Skeletal muscle tissue (tissue), 4 donors: ENCODE data around the gene GJA9. TPM values are rescaled to one million over a fixed set of nuclear protein-coding genes. Genes with fewer than 3 reads are reported as not detected.

Source experiments
- H3K27ac ChIP-seq: one replicate; pipeline ENCODE4 v1.7.0; 2013; ENCODE audit warnings: mild to moderate bottlenecking, low read depth, low read length, inconsistent platforms
- H3K27me3 ChIP-seq, 3 donors: one replicate each; pipeline ENCODE4 v1.7.0; 2013; ENCODE audit warnings: low read length in 3 of 3; ENCODE audit not compliant: control insufficient read depth in 3 of 3, insufficient read depth in 3 of 3
- H3K36me3 ChIP-seq, 3 donors: one replicate each; pipeline ENCODE4 v1.7.0; 2013; ENCODE audit warnings: low read length in 3 of 3; ENCODE audit not compliant: control insufficient read depth in 3 of 3, insufficient read depth in 3 of 3
- H3K4me1 ChIP-seq, 3 donors: one replicate each; pipeline ENCODE4 v1.7.0; 2013; ENCODE audit warnings: low read length in 3 of 3, mild to moderate bottlenecking in 3 of 3; ENCODE audit not compliant: control insufficient read depth in 3 of 3, insufficient read depth in 3 of 3
- H3K4me3 ChIP-seq, 3 donors: one replicate each; pipeline ENCODE4 v1.7.0; 2013; ENCODE audit warnings: low read length in 3 of 3
- H3K9ac ChIP-seq, 3 donors: one replicate each; pipeline ENCODE4 v1.7.0; 2013; ENCODE audit warnings: low read length in 3 of 3, mild to moderate bottlenecking in 3 of 3, moderate library complexity in 2 of 3, low read depth in 1 of 3
- H3K9me3 ChIP-seq, 3 donors: one replicate each; pipeline ENCODE4 v1.7.0; 2013; ENCODE audit warnings: low read length in 3 of 3; ENCODE audit not compliant: control insufficient read depth in 3 of 3
- total RNA-seq: library from RNA; depleted of rRNA; stranded (reverse); fragments of >200 nt; gene quantifications from one replicate; pipeline ENCODE4 v1.2.3, GENCODE V29; 2014
- donor health status: Osteomylitis.

The GJA9 gene
- total RNA-seq, 1 donor from 2014 or later = not detected

DNA sequence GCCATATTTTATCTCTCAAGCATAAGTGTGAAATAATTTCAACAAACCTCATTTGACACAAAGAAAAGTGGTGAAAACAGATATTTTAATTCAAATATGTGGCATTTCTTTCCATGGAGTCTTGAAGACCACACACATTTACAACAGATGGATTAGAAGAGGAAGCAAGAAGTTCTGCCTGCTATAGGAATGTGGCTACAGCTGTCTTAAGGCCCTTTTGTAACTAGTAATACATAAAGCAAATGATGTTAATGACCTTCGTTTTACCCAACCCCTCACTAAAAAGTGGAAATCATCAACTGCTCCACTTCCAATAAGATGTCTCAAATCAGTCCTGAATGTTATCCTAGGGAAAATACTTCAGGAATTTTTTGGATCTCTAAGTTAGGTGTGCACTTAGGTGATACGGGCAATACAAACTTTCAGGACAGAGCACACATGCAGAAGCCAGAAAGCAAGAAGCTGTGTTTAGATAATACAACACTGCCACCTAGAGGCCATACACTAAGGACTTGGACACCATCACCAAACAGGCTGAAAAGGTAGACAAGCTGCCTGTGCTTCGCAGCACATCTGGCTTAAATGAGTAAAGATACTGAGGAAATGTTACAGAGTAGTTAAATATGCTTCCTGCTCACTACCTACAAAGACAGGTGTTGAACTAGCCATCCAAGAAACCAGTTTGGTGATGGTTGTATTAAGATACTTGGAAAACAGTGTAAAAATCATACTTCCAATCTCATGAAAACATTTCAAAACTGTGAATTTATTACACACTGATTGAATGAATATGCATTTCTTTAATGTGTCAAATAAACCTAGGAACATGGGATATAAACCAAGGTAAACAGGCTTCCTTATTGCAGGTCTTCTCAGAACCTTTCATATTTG lies 46.2 kb downstream of the GJA9 start:
- Histone ChIP-seq H3K27ac (no peak overlapping the region), H3K27me3 (peaks cover 0 to 5% (median 0%) of the 10 kb centered on the region in 3 donors), H3K4me1 (no peaks in the 10 kb centered on the region), H3K4me3 (no peak overlapping the region), H3K9ac (no peak overlapping the region), H3K9me3 (no peaks in the 10 kb centered on the region), H3K36me3 (peaks cover 15 to 26% (median 17%) of the 10 kb centered on the region in 3 donors)

DNA sequence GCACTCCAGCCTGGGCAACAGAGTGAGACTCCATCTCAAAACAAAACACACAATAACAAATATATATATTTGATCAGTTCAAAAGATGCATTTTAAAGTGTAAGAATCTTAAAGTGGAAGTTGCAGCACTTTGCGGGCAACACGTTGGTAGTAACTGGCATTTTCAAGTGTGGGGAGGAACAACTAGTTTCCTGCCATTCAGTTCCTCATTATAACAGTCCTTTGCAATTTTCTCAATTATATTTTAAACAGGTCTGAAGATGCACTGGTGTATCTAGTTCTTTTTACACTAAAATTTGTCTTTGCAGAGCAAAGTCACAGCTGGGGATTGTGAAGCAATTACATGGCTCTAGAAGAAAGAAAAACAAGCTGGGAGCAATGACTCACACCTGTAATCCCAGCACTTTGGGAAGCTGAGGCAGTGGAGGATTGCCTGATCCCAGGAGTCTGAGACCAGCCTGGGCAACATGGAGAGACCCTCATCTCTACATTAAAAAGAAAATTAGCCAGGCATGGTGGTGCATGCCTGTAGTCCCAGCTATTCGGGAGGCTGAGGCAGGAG lies 47.1 kb downstream of the GJA9 start:
- H3K4me1 ChIP-seq = no peaks in the 10 kb centered on the region
- peaks cover 0 to 5% (median 0%) of the 10 kb centered on the region in 3 donors for H3K27me3 ChIP-seq
- H3K27ac ChIP-seq = no peak overlapping the region
- no peak overlapping the region for H3K9ac ChIP-seq
- no peak overlapping the region for H3K4me3 ChIP-seq
- H3K9me3 ChIP-seq = no peaks in the 10 kb centered on the region
- peaks cover 12 to 22% (median 13%) of the 10 kb centered on the region in 3 donors for H3K36me3 ChIP-seq

DNA sequence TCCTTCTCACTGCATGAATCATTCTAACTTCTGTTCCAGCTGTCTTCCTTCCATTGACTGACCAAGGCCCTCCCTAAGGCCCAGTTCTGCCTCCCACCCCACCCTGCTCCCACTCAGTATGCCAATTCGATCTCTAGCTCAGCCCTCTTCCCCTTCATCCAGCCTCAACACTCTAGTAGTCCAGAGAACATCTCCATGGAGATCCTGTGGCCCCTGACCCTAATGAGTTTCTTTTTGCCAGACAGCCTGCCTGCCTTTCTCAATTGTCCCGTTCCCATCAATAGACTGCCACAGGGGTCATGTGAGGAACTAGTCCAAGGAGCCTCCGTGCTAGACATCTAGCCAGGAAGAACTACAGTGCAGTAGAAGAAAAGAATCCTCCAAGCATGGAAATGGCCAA lies 48.2 kb downstream of the GJA9 start:
- no peak overlapping the region for H3K4me3 ChIP-seq
- H3K4me1 ChIP-seq = no peaks in the 10 kb centered on the region
- no peak overlapping the region for H3K27ac ChIP-seq
- peaks cover 0 to 5% (median 4%) of the 10 kb centered on the region in 3 donors for H3K27me3 ChIP-seq
- no peak overlapping the region for H3K9ac ChIP-seq
- H3K36me3 ChIP-seq = peaks cover under 1 to 11% (median 3%) of the 10 kb centered on the region in 3 donors
- H3K9me3 ChIP-seq = no peaks in the 10 kb centered on the region

DNA sequence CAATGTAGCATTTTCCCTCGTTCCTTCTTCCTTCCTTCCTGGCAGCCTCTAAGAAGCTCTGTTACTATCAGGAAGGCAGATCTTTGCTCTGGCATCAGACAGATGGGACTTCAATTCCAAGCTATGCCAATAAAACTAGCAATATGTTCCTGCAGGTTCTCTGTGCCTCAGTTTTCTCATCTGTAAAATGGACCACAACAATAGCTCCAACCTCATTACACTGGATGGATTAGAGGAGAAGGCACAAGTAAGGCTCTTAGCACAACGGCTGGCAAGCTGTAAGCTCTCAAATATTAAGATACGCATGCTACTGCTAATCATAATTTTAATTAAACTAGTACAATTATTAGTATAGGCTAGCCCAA lies 49.0 kb downstream of the GJA9 start:
- Histone ChIP-seq H3K36me3 (peaks cover 0 to 4% (median 2%) of the 10 kb centered on the region in 3 donors), H3K4me3 (no peak overlapping the region), H3K27me3 (peaks cover 0 to 11% (median 7%) of the 10 kb centered on the region in 3 donors), H3K4me1 (no peaks in the 10 kb centered on the region), H3K9me3 (no peaks in the 10 kb centered on the region), H3K9ac (no peak overlapping the region), H3K27ac (no peak overlapping the region)

DNA sequence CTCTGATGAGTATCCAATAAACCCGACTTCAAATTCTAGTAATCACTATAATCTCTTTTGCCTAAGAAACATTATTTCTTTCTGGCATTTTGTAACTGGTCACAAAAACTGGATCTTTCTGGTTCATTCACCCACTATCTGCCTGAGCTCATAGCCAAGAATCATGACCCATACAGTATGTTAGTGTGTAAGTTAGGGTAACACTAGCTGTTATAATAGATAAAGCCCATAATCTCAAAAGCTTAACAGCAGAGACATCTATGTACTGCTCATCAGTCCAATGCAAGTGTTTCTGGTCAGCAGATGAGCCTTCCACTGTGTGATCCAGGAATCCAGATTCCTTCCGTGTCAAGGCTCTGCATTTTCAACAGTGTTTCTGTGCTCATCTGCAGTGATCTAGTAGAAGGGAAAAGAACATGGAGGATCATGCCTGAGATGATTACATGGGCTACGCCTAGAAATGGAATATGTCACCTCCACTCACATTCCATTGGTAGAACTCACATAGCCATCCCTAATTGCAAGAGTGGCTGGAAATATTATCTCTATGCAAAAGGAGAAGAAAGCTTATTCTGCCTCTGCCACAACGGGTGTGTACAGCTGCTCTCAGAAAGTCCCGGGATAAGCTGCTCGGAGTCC lies 49.5 kb downstream of the GJA9 start:
- Histone ChIP-seq H3K27me3 (peaks cover 0 to 12% (median 7%) of the 10 kb centered on the region in 3 donors), H3K4me3 (no peak overlapping the region), H3K36me3 (peaks cover 0 to under 1% (median 0%) of the 10 kb centered on the region in 3 donors), H3K9ac (no peak overlapping the region), H3K9me3 (no peaks in the 10 kb centered on the region), H3K27ac (no peak overlapping the region), H3K4me1 (no peaks in the 10 kb centered on the region)

DNA sequence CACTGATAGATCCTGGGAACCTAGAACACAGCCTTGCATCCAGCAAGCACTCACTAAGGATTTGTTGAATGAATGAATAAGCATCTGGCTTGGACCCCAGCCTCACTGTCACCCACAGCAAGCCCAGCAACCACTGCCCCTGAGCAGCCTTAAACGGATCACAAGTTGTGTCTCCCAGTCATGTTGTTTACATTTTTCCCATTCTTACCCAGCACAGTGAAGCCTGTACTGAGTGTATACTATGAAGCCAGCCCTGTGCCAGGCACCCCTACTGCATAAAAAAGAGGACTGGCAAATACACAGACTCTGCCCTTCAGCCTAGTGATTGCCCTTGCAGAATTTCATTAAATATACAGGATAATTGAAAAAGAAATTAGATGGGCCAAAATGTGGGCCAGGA lies 52.0 kb downstream of the GJA9 start:
- Histone ChIP-seq H3K9me3 (no peaks in the 10 kb centered on the region), H3K27ac (no peak overlapping the region), H3K9ac (no peak overlapping the region), H3K36me3 (no peaks in the 10 kb centered on the region), H3K27me3 (peaks cover 10 to 23% (median 13%) of the 10 kb centered on the region in 3 donors), H3K4me3 (no peak overlapping the region), H3K4me1 (no peaks in the 10 kb centered on the region)

DNA sequence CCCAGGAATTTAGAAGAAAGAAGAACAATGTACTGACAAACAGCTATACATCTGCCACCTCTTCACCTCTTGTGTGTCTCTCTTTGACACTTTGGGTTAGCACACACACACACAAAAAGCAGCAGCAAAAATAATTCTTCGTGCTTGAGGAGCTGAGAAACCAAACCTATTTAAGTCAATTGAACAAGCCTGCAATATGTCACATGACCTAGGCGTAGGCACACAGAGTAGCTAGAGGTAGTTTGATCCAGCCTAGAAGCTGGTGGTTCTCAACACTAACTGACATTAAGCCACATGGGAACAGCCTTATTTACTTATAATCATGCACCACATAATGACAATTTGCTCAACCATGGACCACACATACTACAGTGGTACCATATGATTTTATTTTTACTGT lies 54.1 kb downstream of the GJA9 start:
- Histone ChIP-seq H3K27me3 (peaks cover 10 to 25% (median 17%) of the 10 kb centered on the region in 3 donors), H3K36me3 (no peaks in the 10 kb centered on the region), H3K4me3 (no peak overlapping the region), H3K9ac (no peak overlapping the region), H3K4me1 (no peaks in the 10 kb centered on the region), H3K9me3 (no peaks in the 10 kb centered on the region), H3K27ac (no peak overlapping the region)

DNA sequence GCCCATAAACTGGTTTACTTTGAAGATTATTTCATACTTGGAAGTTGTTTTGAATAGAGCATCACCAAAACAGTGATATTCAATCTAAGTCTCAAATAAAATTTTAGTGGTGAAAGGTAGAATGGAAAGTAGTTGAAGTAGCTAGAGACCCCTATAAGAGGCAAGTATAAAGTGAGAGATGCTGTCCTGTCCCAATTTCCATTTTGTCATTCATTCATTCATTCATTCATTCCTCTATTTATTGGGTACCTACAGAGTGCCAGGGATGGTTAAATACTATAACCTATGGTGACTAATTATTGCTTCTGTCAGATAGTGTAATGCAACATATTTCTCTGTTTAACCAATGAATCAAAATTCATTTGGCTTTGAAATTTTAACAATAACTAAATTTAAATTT lies 54.5 kb downstream of the GJA9 start:
- Histone ChIP-seq H3K27me3 (peaks cover 10 to 29% (median 16%) of the 10 kb centered on the region in 3 donors), H3K4me3 (no peak overlapping the region), H3K9ac (no peak overlapping the region), H3K4me1 (no peaks in the 10 kb centered on the region), H3K27ac (no peak overlapping the region), H3K9me3 (no peaks in the 10 kb centered on the region), H3K36me3 (no peaks in the 10 kb centered on the region)

DNA sequence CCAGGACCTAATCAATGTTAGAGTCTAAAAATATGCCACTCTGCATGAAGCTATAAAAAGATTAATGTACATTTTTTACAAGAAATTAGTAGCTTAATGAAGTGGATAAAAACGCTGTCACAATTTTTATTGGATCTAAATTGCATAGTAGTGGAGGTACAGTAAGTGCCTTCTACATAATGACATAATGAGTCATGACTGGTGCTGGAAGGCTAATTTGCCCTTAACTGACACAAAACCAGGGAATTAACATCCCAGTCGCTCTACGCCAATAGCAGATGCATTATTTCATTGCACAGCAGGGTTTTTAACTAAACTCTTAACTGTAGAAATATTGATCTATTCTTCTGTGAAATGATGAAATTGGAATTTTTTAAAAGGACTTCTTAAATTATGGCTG lies 55.1 kb downstream of the GJA9 start:
- Histone ChIP-seq H3K9ac (no peak overlapping the region), H3K27ac (no peak overlapping the region), H3K4me3 (no peak overlapping the region), H3K36me3 (no peaks in the 10 kb centered on the region), H3K9me3 (no peaks in the 10 kb centered on the region), H3K4me1 (no peaks in the 10 kb centered on the region), H3K27me3 (peaks cover 10 to 29% (median 14%) of the 10 kb centered on the region in 3 donors)
